DMS53 treated with DMSO at 0.1 percent for 48 hours (cell line): ENCODE measurements around the gene SMIM38.
A peak's percentile ranks its signal among the peaks of the same experiment; 100 is the strongest.
"Not testable (repeated sequence)": the region's sequence is repeated elsewhere in the genome, so short reads cannot be mapped to it uniquely, and the experiment has no call there.

ENCODE experiments used
- DNase-seq: peaks from one replicate; lab custom pipeline; 2025; ENCODE audit not compliant: unreplicated experiment; lab: John Stamatoyannopoulos, UW

SMIM38 gene

DNA sequence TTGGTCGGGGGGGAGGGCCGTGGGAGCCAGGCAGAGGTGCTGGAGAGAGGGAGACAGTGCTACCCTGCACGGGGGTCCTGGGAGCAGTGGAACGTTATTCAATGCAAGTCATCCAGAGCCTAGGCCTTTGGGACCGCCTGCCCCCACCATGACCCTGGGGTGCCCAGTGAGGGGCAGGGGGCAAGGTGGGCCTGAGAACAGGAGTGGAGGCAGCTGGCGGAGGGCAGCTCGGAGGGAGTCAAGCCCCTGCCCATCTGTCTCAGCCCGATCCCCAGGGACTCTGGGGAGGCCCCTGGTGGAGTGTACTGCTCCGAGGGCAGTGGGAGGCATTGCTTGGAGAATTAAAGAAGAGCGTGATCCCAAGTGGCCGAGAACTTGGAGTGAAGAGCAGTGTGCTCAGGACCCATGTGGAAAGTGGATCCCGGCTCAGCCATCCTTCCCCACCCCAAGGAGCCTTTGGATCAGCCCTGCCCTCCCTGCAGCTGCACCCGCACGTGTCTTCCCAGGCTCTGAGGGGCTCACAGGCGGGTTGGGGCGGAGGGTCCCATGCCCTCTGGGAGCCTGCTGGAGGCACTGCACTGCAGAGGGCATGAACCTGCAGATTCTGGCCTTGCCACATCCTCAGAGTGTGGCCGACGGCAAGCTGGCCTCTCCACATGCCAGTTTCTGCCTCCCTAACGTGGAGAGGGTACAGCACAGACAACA lies 34.0 kb upstream of the SMIM38 start:
- no peak for DNase-seq

DNA sequence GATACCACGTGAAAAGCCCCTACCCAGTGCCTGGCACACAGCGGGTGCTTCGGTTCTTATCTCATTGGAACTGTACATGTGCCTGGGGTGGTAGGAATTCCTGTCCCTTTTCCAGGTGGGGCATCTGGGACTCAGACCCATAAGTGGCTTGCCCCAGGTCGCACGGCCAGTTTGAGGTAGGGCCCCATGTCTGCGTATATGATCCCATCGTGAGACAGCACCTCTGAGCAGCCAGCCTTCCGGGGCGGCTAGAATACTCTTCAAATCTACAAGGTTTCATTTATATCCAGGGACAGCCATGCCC lies 33.5 kb upstream of the SMIM38 start:
- peak; percentile 35 for DNase-seq

DNA sequence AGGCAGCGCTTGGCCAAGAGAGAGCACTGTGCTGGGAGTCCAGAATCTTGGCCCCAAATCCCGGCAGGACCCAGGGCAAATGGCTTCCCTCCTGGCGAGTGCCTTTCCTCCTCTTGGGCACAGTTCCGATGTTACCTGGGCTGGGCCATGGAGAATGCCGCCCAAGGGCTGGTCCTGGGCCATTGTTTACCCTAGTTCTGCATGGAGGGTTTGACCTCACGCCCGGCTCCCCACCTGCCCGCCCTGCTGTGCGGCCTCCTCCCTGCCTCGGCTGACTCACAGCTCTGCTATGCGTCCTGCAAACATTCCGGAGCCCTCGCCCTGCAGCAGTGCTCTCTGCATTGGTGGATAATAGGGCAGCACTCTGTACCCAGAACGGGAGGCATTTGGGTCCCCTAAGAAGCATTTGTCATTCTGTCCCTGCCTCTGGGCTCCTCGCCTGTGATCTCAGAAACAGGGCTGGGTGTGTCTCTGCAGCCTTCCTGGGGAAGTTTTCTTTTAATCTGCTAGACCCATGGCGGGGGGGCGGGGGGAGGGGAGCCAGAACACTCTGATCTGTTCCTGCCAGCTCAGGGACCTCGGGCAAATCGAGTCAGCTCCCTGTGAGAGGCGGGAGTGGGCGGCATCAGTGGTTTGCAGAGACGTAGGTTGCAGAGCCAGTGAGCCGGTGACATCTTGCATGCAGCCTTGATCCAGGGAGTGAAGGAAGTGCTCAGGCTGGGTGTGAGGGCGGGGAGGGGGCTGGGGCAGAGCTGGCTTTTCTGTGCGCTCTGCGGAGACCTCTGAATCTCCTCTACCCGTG lies 32.9 kb upstream of the SMIM38 start:
- peak; percentile 90 for DNase-seq

DNA sequence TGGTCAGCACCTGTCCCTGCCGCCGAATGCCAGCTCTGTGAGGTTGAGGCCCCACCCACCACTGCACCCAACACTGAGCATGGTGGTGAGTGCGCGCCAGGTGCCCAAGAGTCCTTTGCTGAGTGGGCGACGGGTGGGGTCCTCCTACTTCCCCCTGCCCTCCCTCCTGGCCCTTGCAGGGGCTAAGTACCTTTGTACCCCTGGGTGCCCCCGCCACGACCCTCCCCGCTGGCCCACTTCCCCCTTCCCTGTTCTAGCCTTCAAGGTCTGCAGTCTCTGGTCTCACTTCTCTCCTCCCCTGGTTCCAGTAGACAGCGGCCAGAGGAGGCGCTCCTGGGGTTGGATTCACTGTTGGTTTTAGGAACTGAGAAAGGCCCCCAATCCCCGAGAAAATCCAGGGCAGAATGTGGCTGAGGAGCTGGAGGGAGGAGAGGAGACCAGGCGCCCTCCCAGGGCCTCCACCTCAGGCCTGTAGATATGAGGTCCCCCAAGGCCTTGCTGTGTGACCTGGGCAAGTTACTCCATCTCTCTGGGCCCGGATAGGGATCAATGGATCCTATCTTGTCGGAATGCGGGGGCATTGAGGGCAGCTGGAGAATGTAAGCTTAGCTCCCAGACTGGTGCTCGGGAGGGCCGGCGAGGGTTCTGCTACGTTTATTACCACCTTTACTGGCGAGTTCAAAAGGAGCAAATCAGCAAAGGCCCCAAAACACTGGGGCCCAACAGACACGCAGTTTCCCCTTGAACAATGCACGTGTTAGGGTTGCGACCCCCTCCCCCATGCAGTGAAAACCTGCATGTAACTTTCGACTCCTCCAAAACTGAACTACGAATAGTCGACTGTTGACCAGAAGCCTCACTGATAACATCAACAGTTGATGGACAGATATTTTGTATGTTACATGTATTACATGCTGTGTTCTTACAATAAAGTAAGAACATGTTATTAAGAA lies 31.9 kb upstream of the SMIM38 start:
- no peak for DNase-seq

DNA sequence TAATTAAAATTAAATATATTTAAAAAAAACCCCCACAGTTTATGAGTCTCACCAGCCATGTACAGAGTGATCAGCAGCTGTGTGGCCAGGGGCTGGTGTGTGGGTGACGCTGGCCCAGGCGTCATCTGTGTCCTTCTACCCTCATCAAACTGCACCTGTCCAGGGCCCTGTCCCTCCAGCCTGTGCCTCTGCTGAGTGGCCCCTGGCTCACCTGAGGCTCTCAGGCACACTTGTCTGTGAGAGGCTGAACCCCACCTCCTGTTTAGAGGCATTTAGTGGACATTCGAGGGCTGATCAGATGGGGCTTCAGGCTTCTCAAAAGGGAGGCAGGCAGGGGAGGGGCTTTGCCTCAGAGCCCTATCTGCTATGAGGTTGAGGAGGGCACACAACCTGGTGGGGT lies 29.9 kb upstream of the SMIM38 start:
- no peak for DNase-seq

GRCh38 chr11:69126286-69126685 lies 29.4 kb upstream of the SMIM38 start:
- no peak for DNase-seq

GRCh38 chr11:69127081-69127850 lies 28.5 kb upstream of the SMIM38 start:
- DNase-seq: no peak

- no peak for DNase-seq
These were observed 27.9 kb upstream of the SMIM38 start for GRCh38 chr11:69127884-69128283.

DNA sequence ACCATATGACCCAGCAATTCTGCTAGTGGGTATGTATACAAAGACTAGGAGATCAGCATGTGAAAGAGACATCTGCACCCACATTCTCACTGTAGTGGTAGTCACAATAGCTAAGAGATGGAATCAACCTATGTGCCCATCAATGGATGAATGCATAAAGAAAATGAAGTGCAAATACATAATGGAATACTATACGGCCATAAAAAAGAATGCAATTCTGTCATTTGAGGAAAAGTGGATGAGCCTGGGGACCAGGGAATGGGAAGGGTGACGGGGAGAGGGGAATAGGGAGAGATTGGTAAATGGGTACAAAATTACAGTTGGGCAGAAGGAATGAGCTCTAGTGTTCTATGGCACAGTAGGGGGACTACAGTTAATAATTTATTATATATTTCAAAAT lies 26.7 kb upstream of the SMIM38 start:
- DNase-seq: no peak

- DNase-seq: no peak
These were observed 26.1 kb upstream of the SMIM38 start for GRCh38 chr11:69129647-69130046.

GRCh38 chr11:69130654-69131053 lies 25.1 kb upstream of the SMIM38 start:
- DNase-seq: no peak

DNA sequence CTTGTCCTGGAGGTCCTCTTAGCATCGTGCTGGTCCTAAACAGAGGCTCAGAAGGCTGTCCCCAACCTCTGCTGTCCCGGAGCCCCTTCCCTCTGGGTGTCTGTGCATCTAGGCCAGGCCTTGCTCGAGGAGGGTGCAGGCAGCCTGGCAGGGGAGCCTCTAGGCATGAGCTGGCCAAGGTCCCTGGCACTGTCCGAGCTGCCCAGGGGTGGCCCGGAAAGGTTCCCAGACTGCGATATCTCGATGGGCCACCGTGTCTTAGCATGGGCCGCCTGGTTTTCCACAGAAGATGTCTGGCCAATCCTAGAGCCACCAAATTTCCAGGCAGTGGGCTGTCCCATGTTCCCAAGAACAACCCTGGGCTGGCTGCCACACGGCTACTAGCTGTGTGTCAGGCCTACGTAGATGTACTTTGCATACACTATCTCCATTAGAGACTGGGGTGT lies 24.6 kb upstream of the SMIM38 start:
- DNase-seq: no peak

GRCh38 chr11:69131644-69132300 lies 24.0 kb upstream of the SMIM38 start:
- peak; percentile 55 for DNase-seq

DNA sequence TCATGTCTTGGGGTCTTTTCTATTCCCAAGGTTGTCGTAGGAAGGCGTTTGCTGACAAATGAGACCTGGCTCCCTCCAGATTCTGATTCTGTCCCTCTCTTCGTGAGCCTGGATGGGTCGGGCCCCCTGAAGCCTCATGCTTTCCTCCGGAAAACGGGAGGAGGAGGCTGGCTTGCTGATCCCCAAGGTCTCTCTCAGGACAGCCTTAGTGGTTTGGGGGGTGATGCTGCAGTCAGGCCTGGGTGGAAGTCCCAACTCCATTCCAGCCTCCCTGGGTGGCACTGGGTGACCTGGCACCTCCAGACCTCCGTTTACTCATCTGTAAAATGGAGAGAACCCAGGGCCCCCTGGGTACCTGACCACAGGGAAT lies 23.4 kb upstream of the SMIM38 start:
- DNase-seq: no peak

- no peak for DNase-seq
These were observed 22.5 kb upstream of the SMIM38 start for GRCh38 chr11:69133251-69133650.

- DNase-seq: not testable (repeated sequence)
These were observed 21.6 kb upstream of the SMIM38 start for GRCh38 chr11:69134182-69134581.

DNA sequence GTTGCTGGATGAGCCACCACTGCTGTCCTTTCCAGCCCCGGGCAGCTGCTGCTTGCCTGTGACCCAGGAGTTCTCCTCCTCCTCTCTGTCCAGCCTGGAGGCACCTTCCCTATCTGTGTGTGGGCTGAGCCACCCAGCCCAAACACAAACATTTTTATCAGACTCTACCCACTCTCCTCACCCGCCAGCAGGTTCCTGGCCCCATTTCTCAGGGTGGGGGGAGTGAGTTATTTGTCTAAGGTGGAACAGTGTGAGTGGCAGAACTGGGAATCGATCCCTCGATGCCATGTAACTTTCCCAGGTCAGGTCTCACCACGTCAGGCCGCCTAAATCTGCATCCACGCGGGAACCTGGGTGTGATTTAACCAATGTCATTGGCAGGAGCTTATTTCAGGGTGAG lies 20.8 kb upstream of the SMIM38 start:
- no peak for DNase-seq

GRCh38 chr11:69135420-69136363 lies 20.0 kb upstream of the SMIM38 start:
- no peak for DNase-seq

DNA sequence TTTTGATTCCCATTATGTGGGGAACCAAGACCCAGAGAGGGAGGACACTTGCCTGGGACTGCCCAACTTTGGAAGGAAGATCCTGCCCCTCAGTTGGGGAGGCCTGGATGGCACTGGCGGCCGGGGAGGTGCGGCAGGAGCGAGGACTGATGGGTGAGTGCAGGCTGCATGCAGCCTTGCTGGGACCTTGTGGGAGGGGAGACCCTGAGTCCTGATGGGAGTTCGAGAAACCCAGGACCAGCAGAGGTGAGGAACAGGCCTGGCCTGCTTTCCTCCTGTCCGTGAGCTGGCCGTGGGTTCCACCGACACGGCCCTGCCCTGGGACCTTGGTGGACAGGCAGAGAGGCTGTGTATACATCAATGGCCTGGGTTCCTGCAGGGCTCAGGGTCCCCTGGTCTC lies 19.3 kb upstream of the SMIM38 start:
- no peak for DNase-seq
